Measurements from ENCODE around the gene IKZF4. TPM values are rescaled to one million over a fixed set of nuclear protein-coding genes. Genes with fewer than 3 reads are reported as not detected.
A peak's percentile ranks its signal among the peaks of the same experiment; 100 is the strongest.
"Not testable (repeated sequence)": the region's sequence is repeated elsewhere in the genome, so short reads cannot be mapped to it uniquely, and the experiment has no call there.

The IKZF4 gene
- total RNA-seq, 1 donor from 2014 or later: 6.9 TPM

DNA sequence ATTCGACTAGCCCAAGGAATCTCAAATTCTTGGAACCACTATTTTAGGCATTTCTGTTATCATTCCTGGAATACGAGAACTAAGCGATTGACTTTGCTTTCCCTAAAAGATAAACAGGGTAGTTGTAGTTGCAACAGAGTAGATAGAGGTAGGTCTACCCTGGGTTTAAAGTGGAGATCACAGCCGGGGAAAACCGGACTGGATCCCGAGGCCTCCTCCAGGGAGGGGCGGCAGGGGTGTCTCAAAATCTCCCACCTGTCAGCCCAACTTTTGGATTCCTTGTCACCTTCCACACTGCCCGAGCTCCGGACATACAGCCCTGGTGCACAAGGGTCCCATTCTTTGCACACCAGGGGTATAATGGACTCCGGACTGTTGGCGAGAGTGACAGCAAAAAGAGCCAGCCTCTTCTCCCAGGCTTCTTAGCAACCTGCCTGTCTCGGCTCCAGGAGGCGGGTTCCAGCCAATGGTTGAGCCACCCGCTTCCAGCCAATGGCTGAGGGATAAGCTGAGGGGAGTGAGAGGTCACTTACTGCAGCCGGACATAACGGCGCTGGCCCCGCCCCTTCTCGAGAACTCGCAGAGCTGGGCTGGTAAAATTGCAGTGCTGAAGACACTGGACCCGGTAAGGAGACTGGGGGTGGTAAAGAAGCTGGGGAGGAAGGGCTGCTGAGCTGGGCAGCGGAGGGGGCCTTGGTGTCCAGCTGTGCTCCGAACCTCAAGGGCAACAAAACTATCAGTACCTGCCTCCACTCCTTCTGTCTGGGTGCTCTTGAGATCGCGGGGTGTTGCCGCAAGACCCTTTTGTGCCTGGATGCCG is 23.9 kb upstream of the IKZF4 start, which contains the start of gene SUOX:
SUOX (plus strand) TSS at position 562 of the 820 bp plus-strand sequence. CDS start 4,946 bp downstream, outside the sequence.
- Histone ChIP-seq H3K4me2 (ENCODE audit: low read length) (peak within 1 kb of the TSS; percentile 93), H3K4me3 (ENCODE audit: insufficient read depth, low read depth, low read length) (peak within 1 kb of the TSS; percentile 85), H2AFZ (ENCODE audit: low read depth, low read length) (peak within 1 kb of the TSS; percentile 76), H3K4me1 (ENCODE audit: insufficient read depth, low read length) (peaks cover 6% of the 10 kb centered on the region), H3K9me3 (ENCODE audit: insufficient read depth, low read depth, low read length) (no peaks in the 10 kb centered on the region), H4K20me1 (ENCODE audit: insufficient read depth, low read length) (no peaks in the 10 kb centered on the region), H3K36me3 (ENCODE audit: insufficient read depth, low read length) (peaks cover 25% of the 10 kb centered on the region), H3K79me2 (ENCODE audit: insufficient read depth, low read length) (peaks cover 6% of the 10 kb centered on the region), H3K27me3 (ENCODE audit: insufficient read depth, low read length) (no peaks in the 10 kb centered on the region), H3K27ac (ENCODE audit: low read depth, low read length) (peak within 1 kb of the TSS; percentile 29), H3K9ac (ENCODE audit: low read length) (peak within 1 kb of the TSS; percentile 85)
- Mint-ChIP-seq H3K4me1 (ENCODE audit: low read depth, unreplicated experiment) (no peaks in the 10 kb centered on the region), H3K9me3 (ENCODE audit: unreplicated experiment) (no peaks in the 10 kb centered on the region), H3K36me3 (ENCODE audit: low read depth, unreplicated experiment) (peaks cover 7% of the 10 kb centered on the region), H3K27me3 (ENCODE audit: low read depth, unreplicated experiment) (no peaks in the 10 kb centered on the region), H3K27ac (ENCODE audit: unreplicated experiment) (peak within 1 kb of the TSS; percentile 87), H3K4me3 (ENCODE audit: unreplicated experiment) (peak within 1 kb of the TSS; percentile 94)
- DNase-seq (ENCODE audit: low read depth): peak; percentile 95
- TF ChIP-seq, protein P1, sequence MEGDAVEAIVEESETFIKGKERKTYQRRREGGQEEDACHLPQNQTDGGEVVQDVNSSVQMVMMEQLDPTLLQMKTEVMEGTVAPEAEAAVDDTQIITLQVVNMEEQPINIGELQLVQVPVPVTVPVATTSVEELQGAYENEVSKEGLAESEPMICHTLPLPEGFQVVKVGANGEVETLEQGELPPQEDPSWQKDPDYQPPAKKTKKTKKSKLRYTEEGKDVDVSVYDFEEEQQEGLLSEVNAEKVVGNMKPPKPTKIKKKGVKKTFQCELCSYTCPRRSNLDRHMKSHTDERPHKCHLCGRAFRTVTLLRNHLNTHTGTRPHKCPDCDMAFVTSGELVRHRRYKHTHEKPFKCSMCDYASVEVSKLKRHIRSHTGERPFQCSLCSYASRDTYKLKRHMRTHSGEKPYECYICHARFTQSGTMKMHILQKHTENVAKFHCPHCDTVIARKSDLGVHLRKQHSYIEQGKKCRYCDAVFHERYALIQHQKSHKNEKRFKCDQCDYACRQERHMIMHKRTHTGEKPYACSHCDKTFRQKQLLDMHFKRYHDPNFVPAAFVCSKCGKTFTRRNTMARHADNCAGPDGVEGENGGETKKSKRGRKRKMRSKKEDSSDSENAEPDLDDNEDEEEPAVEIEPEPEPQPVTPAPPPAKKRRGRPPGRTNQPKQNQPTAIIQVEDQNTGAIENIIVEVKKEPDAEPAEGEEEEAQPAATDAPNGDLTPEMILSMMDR (IDR thresholded peaks at IDR 0.05; ENCODE audit: insufficient read depth, low read depth, low read length): no peak
- TF ChIP-seq EZH2 (IDR thresholded peaks at IDR 0.05; ENCODE audit: insufficient read depth, low read length): no peak
- FAIRE-seq: peak; percentile 68

DNA sequence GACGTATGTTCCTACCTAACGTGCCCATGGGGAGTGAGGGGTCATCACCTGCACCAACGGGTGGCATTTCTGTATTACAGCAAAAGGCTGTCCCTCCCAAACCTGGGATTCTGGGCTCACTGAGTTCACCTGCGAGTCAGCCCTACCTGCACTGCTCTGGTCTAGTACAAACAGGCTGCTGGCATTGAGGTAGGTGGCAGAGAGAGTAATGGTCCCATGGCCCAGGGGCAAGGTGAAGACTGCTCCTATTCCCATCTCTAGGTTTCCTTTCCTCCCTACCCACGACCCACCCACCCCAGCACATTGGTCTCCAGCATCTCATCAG is 23.3 kb upstream of the IKZF4 start:
- Mint-ChIP-seq H3K27ac (ENCODE audit: unreplicated experiment) (peak overlapping the region; percentile 87), H3K9me3 (ENCODE audit: unreplicated experiment) (peaks cover 2% of the 10 kb centered on the region), H3K4me3 (ENCODE audit: unreplicated experiment) (peak overlapping the region; percentile 94), H3K27me3 (ENCODE audit: low read depth, unreplicated experiment) (no peaks in the 10 kb centered on the region), H3K4me1 (ENCODE audit: low read depth, unreplicated experiment) (no peaks in the 10 kb centered on the region), H3K36me3 (ENCODE audit: low read depth, unreplicated experiment) (peaks cover 9% of the 10 kb centered on the region)
- TF ChIP-seq, protein P1 (IDR thresholded peaks at IDR 0.05; ENCODE audit: insufficient read depth, low read depth, low read length): no peak
- TF ChIP-seq EZH2 (IDR thresholded peaks at IDR 0.05; ENCODE audit: insufficient read depth, low read length): no peak
- Histone ChIP-seq H3K9me3 (ENCODE audit: insufficient read depth, low read depth, low read length) (no peaks in the 10 kb centered on the region), H3K4me2 (ENCODE audit: low read length) (peak overlapping the region; percentile 93), H3K27me3 (ENCODE audit: insufficient read depth, low read length) (no peaks in the 10 kb centered on the region), H3K36me3 (ENCODE audit: insufficient read depth, low read length) (peaks cover 22% of the 10 kb centered on the region), H4K20me1 (ENCODE audit: insufficient read depth, low read length) (no peaks in the 10 kb centered on the region), H3K4me1 (ENCODE audit: insufficient read depth, low read length) (peaks cover 6% of the 10 kb centered on the region), H3K9ac (ENCODE audit: low read length) (peak overlapping the region; percentile 85), H3K4me3 (ENCODE audit: insufficient read depth, low read depth, low read length) (peak overlapping the region; percentile 85), H3K27ac (ENCODE audit: low read depth, low read length) (peak overlapping the region; percentile 29), H2AFZ (ENCODE audit: low read depth, low read length) (peak overlapping the region; percentile 66), H3K79me2 (ENCODE audit: insufficient read depth, low read length) (peaks cover 6% of the 10 kb centered on the region)
- DNase-seq (ENCODE audit: low read depth) (no peak), FAIRE-seq (no peak)

DNA sequence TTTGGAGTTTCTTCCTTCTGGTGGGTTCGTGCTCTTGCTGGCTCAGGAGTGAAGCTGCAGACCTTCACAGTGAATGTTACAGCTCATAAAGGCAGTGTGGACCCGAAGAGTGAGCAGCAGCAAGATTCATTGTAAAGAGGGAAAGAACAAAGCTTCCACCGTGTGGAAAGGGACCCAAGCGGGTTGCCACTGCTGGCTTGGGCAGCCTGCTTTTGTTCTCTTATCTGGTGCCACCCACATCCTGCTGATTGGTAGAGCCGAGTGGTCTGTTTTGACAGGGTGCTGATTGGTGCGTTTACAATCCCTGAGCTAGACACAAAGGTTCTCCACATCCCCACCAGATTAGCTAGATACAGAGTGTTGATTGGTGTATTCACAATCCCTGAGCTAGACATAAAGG is 21.3 kb upstream of the IKZF4 start:
- not testable (repeated sequence) for H3K4me1 Mint-ChIP-seq (ENCODE audit: low read depth, unreplicated experiment); H2AFZ ChIP-seq (ENCODE audit: low read depth, low read length); H3K4me2 ChIP-seq (ENCODE audit: low read length); H3K4me3 ChIP-seq (ENCODE audit: insufficient read depth, low read depth, low read length); FAIRE-seq; H3K36me3 ChIP-seq (ENCODE audit: insufficient read depth, low read length); H3K27ac Mint-ChIP-seq (ENCODE audit: unreplicated experiment); H3K9me3 Mint-ChIP-seq (ENCODE audit: unreplicated experiment); DNase-seq (ENCODE audit: low read depth); H3K27me3 ChIP-seq (ENCODE audit: insufficient read depth, low read length); H3K79me2 ChIP-seq (ENCODE audit: insufficient read depth, low read length); H3K9me3 ChIP-seq (ENCODE audit: insufficient read depth, low read depth, low read length); H3K27me3 Mint-ChIP-seq (ENCODE audit: low read depth, unreplicated experiment); H3K4me1 ChIP-seq (ENCODE audit: insufficient read depth, low read length); H3K9ac ChIP-seq (ENCODE audit: low read length); H4K20me1 ChIP-seq (ENCODE audit: insufficient read depth, low read length); H3K27ac ChIP-seq (ENCODE audit: low read depth, low read length)
- H3K4me3 Mint-ChIP-seq (ENCODE audit: unreplicated experiment): peak overlapping the region; percentile 46
- peaks cover 17% of the 10 kb centered on the region for H3K36me3 Mint-ChIP-seq (ENCODE audit: low read depth, unreplicated experiment)

DNA sequence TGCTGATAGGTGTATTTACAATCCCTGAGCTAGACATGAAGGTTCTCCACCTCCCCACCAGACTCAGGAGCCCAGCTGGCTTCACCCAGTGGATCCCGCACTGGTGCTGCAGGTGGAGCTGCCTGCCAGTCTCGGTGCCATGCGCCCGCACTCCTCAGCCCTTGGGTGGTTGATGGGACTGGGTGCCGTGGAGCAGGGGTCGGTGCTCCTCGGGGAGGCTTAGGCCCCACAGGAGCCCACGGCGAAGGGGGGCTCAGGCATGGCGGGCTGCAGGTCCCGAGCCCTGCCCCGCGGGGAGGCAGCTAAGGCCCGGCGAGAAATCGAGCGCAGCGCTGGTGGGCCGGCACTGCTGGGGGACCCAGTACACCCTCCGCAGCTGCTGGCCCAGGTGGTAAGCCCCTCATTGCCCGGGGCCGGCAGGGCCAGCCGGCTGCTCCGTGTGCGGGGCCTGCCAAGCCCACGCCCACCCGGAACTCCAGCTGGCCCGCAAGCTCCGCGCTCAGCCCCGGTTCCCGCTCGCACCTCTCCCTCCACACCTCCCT is 20.8 kb upstream of the IKZF4 start:
- not testable (repeated sequence) for H3K79me2 ChIP-seq (ENCODE audit: insufficient read depth, low read length); H2AFZ ChIP-seq (ENCODE audit: low read depth, low read length); DNase-seq (ENCODE audit: low read depth); FAIRE-seq; H3K36me3 ChIP-seq (ENCODE audit: insufficient read depth, low read length); H4K20me1 ChIP-seq (ENCODE audit: insufficient read depth, low read length); H3K9me3 Mint-ChIP-seq (ENCODE audit: unreplicated experiment); H3K9ac ChIP-seq (ENCODE audit: low read length); H3K27me3 Mint-ChIP-seq (ENCODE audit: low read depth, unreplicated experiment); H3K27ac ChIP-seq (ENCODE audit: low read depth, low read length); H3K27me3 ChIP-seq (ENCODE audit: insufficient read depth, low read length); H3K4me3 Mint-ChIP-seq (ENCODE audit: unreplicated experiment); H3K4me1 Mint-ChIP-seq (ENCODE audit: low read depth, unreplicated experiment); H3K9me3 ChIP-seq (ENCODE audit: insufficient read depth, low read depth, low read length); H3K4me3 ChIP-seq (ENCODE audit: insufficient read depth, low read depth, low read length); H3K4me2 ChIP-seq (ENCODE audit: low read length); H3K27ac Mint-ChIP-seq (ENCODE audit: unreplicated experiment); H3K4me1 ChIP-seq (ENCODE audit: insufficient read depth, low read length)
- peaks cover 21% of the 10 kb centered on the region for H3K36me3 Mint-ChIP-seq (ENCODE audit: low read depth, unreplicated experiment)

Measured in astrocyte (in vitro differentiated cells and primary cell).